Kidney (tissue), 14 donors: ENCODE results near the gene SUGCT. TPM values are rescaled to one million over a fixed set of nuclear protein-coding genes. Genes with fewer than 3 reads are reported as not detected.
"Not testable (repeated sequence)": the region's sequence is repeated elsewhere in the genome, so short reads cannot be mapped to it uniquely, and the experiment has no call there.

Source experiments
- DNase-seq, 5 donors: peaks; one replicate each; pipeline ENCODE4 v3.0.0-alpha.2; 2013 to 2020
- FAIRE-seq: peaks from 2 replicates; lab custom pipeline; 2012; peaks lifted over from hg19 to GRCh38; lab: Jason Lieb, UNC
- H3K27ac ChIP-seq, 2 donors: one replicate each; pipeline ENCODE4 v1.7.0; 2013; ENCODE audit warnings: low read depth in 2 of 2, low read length in 2 of 2, inconsistent platforms in 1 of 2
- H3K27me3 ChIP-seq: one replicate; pipeline ENCODE4 v1.7.1; 2013; ENCODE audit warnings: low read length, inconsistent platforms; ENCODE audit not compliant: control insufficient read depth, insufficient read depth
- H3K36me3 ChIP-seq, 3 donors: one replicate each; pipeline versions ENCODE4 v1.7.0 to v1.7.1; 2013; ENCODE audit warnings: low read length in 3 of 3, control low read depth in 1 of 3, inconsistent platforms in 1 of 3; ENCODE audit not compliant: insufficient read depth in 3 of 3, control insufficient read depth in 2 of 3
- H3K4me1 ChIP-seq, 3 donors: one replicate each; pipeline versions ENCODE4 v1.7.0 to v1.7.1; 2013; ENCODE audit warnings: low read length in 3 of 3, inconsistent platforms in 1 of 3, low read depth in 1 of 3; ENCODE audit not compliant: control insufficient read depth in 2 of 3, insufficient read depth in 2 of 3
- H3K4me3 ChIP-seq, 3 donors: one replicate each; pipeline versions ENCODE4 v1.7.0 to v1.8.1; 2013; ENCODE audit warnings: low read length in 3 of 3, control low read depth in 1 of 3, inconsistent platforms in 1 of 3
- H3K9ac ChIP-seq, 3 donors: one replicate each; pipeline versions ENCODE4 v1.7.0 to v1.7.1; 2013; ENCODE audit warnings: low read length in 3 of 3, control low read depth in 1 of 3, inconsistent platforms in 1 of 3
- H3K9me3 ChIP-seq, 3 donors: one replicate each; pipeline versions ENCODE4 v1.7.0 to v1.7.1; 2013; ENCODE audit warnings: low read length in 3 of 3, control low read depth in 1 of 3, inconsistent platforms in 1 of 3; ENCODE audit not compliant: control insufficient read depth in 2 of 3, insufficient read depth in 1 of 3
- CTCF ChIP-seq: IDR thresholded peaks from 3 replicates; pipeline ENCODE4 v1.5.1; 2012; ENCODE audit warnings: mild to moderate bottlenecking, moderate library complexity, borderline replicate concordance; ENCODE audit not compliant: insufficient read depth; ENCODE audit errors: extremely low read depth
- intact Hi-C: fragments of 100-400 bp; cut with DNase I; formaldehyde crosslinking; loops from one replicate; pipeline ENCODE4 v1.11.1; 2022
- polyA plus RNA-seq: library from polyadenylated mRNA; stranded (reverse); fragments of 350-450 nt; fragmentation: Illumina TruSeq; extraction: RNeasy Lipid Tissue Mini Kit (QIAGEN cat#74804); gene quantifications from one replicate; pipeline ENCODE4 v1.2.3, GENCODE V29; 2014; ENCODE audit warnings: low read depth, low replicate concordance; ENCODE audit not compliant: insufficient read depth
- total RNA-seq: library from RNA; stranded (reverse); fragmentation: NEBNext Ultra II Directional; extraction: Animal tissue kit (Norgen Biotek cat#: 25700); gene quantifications from one replicate; pipeline ENCODE4 v1.2.1, GENCODE V29; 2021
- donor health status: control.
- donor health status: control.
- donor health status: control.
- donor health status: control.
- donor health status: control.
- donor health status: DM: yes; HTN: yes; CAD: no.
- donor health status: Normal renal cell carcinoma (clear cell type).

The SUGCT gene
- total and polyA plus RNA-seq, 2 donors from 2014 or later = 7.6 to 45.1 TPM

- Histone ChIP-seq H3K36me3 (no peaks in the 10 kb centered on the region), H3K9ac (no peak overlapping the region), H3K4me1 (no peaks in the 10 kb centered on the region), H3K4me3 (no peak overlapping the region), H3K27ac (no peak overlapping the region), H3K9me3 (no peaks in the 10 kb centered on the region), H3K27me3 (no peaks in the 10 kb centered on the region)
- FAIRE-seq (no peak), DNase-seq (no peak)
- intact Hi-C loops = no loop called here
- TF ChIP-seq CTCF = no peak
Observed at GRCh38 chr7:40597517-40597916, 462.7 kb downstream of the SUGCT start.

GRCh38 chr7:40598915-40599314 is 464.1 kb downstream of the SUGCT start:
- DNase-seq = no peak
- no peaks in the 10 kb centered on the region for H3K27me3 ChIP-seq
- no peak overlapping the region for H3K4me3 ChIP-seq
- no peaks in the 10 kb centered on the region for H3K36me3 ChIP-seq
- FAIRE-seq = no peak
- H3K9ac ChIP-seq = no peak overlapping the region
- no peak overlapping the region for H3K27ac ChIP-seq
- H3K4me1 ChIP-seq = no peaks in the 10 kb centered on the region
- no peak for TF ChIP-seq CTCF
- intact Hi-C loops = no loop called here
- no peaks in the 10 kb centered on the region for H3K9me3 ChIP-seq

GRCh38 chr7:40599836-40600235 is 465.0 kb downstream of the SUGCT start:
- no peak for FAIRE-seq

GRCh38 chr7:40602351-40602750 is 467.5 kb downstream of the SUGCT start:
- DNase-seq, H3K4me3 ChIP-seq, H3K36me3 ChIP-seq, H3K9me3 ChIP-seq, intact Hi-C loops, H3K27ac ChIP-seq, FAIRE-seq, H3K4me1 ChIP-seq, H3K9ac ChIP-seq, H3K27me3 ChIP-seq: not testable (repeated sequence)

More at GRCh38 chr7:40599836-40600235, 465.0 kb downstream of the SUGCT start:
- intact Hi-C loops = no loop called here
- no peaks in the 10 kb centered on the region for H3K4me1 ChIP-seq
- no peak overlapping the region for H3K9ac ChIP-seq
- H3K4me3 ChIP-seq = no peak overlapping the region
- no peaks in the 10 kb centered on the region for H3K27me3 ChIP-seq
- H3K9me3 ChIP-seq = no peaks in the 10 kb centered on the region
- TF ChIP-seq CTCF = no peak
- H3K36me3 ChIP-seq = no peaks in the 10 kb centered on the region
- no peak for DNase-seq
- no peak overlapping the region for H3K27ac ChIP-seq
